Measurements from ENCODE around the gene TMEM151B. TPM values are rescaled to one million over a fixed set of nuclear protein-coding genes. Genes with fewer than 3 reads are reported as not detected.

TMEM151B gene
- total RNA-seq, 2 donors from 2014 or later = 0.11 to 2.6 TPM

DNA sequence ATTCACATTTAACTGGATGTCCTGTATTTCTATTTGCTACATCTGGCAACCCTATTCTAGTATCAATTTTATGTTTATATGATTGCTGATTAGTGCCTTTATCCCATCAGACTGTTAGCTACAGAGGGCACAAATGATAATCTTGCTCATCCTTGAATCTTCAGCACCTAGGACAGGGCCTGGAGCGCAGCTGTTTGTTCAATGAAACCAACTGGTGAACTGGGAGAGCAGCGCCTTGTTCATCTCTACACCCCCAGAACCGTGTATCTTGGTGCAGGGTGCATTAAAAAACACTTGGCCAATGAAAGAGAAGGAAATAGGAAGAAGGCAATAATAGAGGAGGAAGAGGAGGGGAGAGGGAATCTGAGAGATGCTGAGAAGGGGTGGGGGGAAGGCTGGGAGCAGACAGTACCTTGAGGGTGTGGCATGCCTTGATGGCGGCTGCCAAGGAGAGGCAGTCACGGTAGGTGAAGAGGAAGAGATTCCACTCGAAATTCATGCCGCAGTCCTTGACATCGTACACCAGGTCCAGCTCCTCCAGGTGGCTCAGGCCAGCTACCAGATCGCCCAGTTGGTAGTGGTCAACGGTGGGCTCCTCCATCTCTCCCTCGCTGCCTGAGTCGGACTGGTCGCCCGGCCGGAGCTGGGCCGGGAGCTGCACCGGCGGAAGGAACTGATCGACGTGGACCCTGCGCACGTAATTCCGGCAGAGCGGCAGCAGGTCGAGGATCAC, 15.5 kb downstream of the TMEM151B start:
- no peak for DNase-seq (ENCODE audit: low spot score)
- no peak overlapping the region for H3K4me3 ChIP-seq
- H3K9me3 ChIP-seq = no peaks in the 10 kb centered on the region
- no peaks in the 10 kb centered on the region for H3K4me1 ChIP-seq
- H3K36me3 ChIP-seq = no peaks in the 10 kb centered on the region
- no peak overlapping the region for H3K27ac ChIP-seq
- no peaks in the 10 kb centered on the region for H3K27me3 ChIP-seq
- no peak for TF ChIP-seq CTCF (IDR thresholded peaks at IDR 0.05)

GRCh38 chr6:44286285-44286565, 16.0 kb downstream of the TMEM151B start:
- Histone ChIP-seq H3K4me1 (no peaks in the 10 kb centered on the region), H3K36me3 (no peaks in the 10 kb centered on the region), H3K27me3 (no peaks in the 10 kb centered on the region), H3K27ac (no peak overlapping the region), H3K9me3 (no peaks in the 10 kb centered on the region), H3K4me3 (no peak overlapping the region)
- no peak for TF ChIP-seq CTCF (IDR thresholded peaks at IDR 0.05)
- no peak for DNase-seq (ENCODE audit: low spot score)

DNA sequence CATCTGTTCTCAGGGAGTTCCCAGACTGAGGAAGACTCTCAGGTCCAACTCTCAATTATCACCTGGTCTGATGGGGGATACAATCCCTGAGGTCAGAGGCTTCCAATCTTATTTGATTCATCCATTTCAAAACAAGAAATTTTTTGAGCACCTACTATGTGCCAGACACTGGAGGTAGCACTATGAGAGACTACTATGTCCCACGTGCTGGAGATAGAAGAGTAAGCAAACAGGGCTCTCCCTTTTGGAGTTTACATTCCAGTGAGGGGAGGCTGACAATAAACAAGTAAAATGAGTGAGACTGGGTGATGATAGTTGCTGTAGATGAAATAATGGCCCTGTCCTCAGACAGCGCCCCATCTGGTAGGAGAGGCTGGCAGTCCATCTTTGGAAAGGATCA, 16.5 kb downstream of the TMEM151B start:
- H3K4me3 ChIP-seq = no peak overlapping the region
- no peak for DNase-seq (ENCODE audit: low spot score)
- H3K4me1 ChIP-seq = no peaks in the 10 kb centered on the region
- no peaks in the 10 kb centered on the region for H3K9me3 ChIP-seq
- TF ChIP-seq CTCF (IDR thresholded peaks at IDR 0.05) = no peak
- no peaks in the 10 kb centered on the region for H3K36me3 ChIP-seq
- no peaks in the 10 kb centered on the region for H3K27me3 ChIP-seq
- H3K27ac ChIP-seq = no peak overlapping the region

GRCh38 chr6:44289726-44290260, 19.5 kb downstream of the TMEM151B start:
- Histone ChIP-seq H3K4me3 (no peak overlapping the region), H3K4me1 (no peaks in the 10 kb centered on the region), H3K36me3 (no peaks in the 10 kb centered on the region), H3K27ac (no peak overlapping the region), H3K9me3 (no peaks in the 10 kb centered on the region), H3K27me3 (peaks cover 0 to 6% of the 10 kb centered on the region in 2 donors)
- DNase-seq (ENCODE audit: low spot score) = no peak
- TF ChIP-seq CTCF (IDR thresholded peaks at IDR 0.05) = no peak

GRCh38 chr6:44291841-44292240, 21.6 kb downstream of the TMEM151B start:
- Histone ChIP-seq H3K4me3 (no peak overlapping the region), H3K36me3 (no peaks in the 10 kb centered on the region), H3K9me3 (no peaks in the 10 kb centered on the region), H3K27ac (no peak overlapping the region), H3K27me3 (peaks cover 7 to 13% of the 10 kb centered on the region in 2 donors), H3K4me1 (peaks cover 0 to under 1% of the 10 kb centered on the region in 2 donors)
- TF ChIP-seq CTCF (IDR thresholded peaks at IDR 0.05) = no peak
- no peak for DNase-seq (ENCODE audit: low spot score)

All from right atrium auricular region (tissue), 2 donors.